Suprapubic skin (tissue), 3 donors: ENCODE measurements around the gene TNFRSF4.

Source experiments
- POLR2AphosphoS5 ChIP-seq, 3 donors: sonication (generic); formaldehyde crosslinking; IDR thresholded peaks; one replicate each; pipeline ENCODE4 v1.6.1; 2017; ENCODE audit warnings: antibody characterized with exemption in 3 of 3
- TF ChIP-seq, protein P1 (sequence below), 2 donors: fragments of 200-600 bp in 1 of 2; fragments of 450-650 bp in 1 of 2; sonication (generic) in 1 of 2; IDR thresholded peaks; one replicate each; pipeline ENCODE4 v1.5.1; 2016 to 2019; ENCODE audit warnings: antibody characterized with exemption in 2 of 2, mild to moderate bottlenecking in 1 of 2, moderate library complexity in 1 of 2

DNA sequence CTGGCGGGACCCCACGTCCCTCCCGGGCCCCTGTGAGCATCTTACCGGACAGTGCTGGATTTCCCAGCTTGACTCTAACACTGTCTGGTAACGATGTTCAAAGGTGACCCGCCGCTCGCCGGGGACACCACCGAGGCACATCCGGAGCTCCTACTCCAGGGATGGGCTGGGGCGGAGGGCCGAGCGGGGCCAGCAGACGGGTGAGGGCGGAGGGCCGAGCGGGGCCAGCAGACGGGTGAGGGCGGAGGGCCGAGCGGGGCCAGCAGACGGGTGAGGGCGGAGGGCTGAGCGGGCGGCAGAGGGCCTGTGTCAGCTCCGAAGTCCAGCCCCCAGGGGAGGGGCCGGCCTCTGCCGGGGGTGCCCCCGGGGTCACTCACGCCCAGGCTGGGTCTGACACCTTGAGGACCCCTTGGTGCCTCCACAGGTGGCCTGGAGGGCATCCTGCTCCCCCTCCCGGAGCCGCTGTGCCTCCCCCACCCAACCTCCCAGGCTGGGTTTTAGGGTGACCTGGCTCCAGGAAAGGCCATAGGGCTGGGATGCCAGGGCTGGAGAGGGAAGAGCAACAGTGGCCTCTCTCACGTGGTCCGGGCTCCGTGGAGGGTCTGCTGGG is 46.0 kb downstream of the TNFRSF4 start:
- TF ChIP-seq, protein P1, sequence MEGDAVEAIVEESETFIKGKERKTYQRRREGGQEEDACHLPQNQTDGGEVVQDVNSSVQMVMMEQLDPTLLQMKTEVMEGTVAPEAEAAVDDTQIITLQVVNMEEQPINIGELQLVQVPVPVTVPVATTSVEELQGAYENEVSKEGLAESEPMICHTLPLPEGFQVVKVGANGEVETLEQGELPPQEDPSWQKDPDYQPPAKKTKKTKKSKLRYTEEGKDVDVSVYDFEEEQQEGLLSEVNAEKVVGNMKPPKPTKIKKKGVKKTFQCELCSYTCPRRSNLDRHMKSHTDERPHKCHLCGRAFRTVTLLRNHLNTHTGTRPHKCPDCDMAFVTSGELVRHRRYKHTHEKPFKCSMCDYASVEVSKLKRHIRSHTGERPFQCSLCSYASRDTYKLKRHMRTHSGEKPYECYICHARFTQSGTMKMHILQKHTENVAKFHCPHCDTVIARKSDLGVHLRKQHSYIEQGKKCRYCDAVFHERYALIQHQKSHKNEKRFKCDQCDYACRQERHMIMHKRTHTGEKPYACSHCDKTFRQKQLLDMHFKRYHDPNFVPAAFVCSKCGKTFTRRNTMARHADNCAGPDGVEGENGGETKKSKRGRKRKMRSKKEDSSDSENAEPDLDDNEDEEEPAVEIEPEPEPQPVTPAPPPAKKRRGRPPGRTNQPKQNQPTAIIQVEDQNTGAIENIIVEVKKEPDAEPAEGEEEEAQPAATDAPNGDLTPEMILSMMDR (IDR thresholded peaks at IDR 0.05) = no peak
- no peak for TF ChIP-seq POLR2AphosphoS5 (IDR thresholded peaks at IDR 0.05)
